ENCODE results near the gene SLC25A29.

Gene SLC25A29

DNA sequence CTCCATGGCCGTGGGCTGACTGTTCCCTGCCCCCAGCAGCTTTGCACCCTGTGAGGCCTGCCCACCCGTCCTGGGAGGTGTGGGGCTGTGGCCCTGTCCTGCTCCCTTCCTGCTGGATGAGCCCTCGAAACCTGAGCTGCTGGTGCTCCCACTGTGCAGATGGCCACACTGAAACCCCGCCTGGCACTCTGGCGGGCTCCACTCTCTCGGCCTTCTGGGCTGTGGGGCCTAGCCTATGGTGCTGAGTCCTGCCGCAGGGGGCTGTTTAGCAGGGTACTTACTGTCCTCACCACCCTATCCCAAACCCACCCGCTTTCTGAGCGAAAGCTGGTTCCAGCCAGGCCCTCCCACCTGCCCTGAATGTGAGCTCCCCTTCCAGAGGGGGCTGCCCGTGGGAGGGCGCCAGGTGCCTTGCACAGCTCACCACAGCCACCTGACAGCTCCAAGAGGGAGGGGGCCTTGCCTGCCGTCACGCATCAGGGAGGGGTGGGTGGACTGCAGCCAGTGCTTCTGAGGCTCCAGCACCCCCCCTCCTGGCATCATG, 24.2 kb upstream of the SLC25A29 start:
- DNase-seq = no peak

DNA sequence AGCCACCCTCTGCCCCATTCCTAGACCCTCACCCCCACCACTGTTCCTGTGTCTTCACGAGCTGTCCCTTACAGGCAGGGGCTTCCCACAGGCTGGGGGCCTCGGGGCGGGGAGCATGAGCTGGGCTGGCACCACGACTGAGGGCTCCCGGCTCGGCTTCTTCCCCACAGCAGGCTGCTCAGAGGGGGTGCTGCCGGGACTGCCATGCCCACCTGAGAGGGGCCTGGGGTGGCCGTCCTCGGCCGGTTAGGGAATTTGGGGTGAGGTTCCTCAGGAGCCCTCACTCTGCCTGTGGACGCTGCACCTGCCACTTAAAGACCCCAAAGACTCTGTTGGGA, 23.7 kb upstream of the SLC25A29 start:
- no peak for DNase-seq

DNA sequence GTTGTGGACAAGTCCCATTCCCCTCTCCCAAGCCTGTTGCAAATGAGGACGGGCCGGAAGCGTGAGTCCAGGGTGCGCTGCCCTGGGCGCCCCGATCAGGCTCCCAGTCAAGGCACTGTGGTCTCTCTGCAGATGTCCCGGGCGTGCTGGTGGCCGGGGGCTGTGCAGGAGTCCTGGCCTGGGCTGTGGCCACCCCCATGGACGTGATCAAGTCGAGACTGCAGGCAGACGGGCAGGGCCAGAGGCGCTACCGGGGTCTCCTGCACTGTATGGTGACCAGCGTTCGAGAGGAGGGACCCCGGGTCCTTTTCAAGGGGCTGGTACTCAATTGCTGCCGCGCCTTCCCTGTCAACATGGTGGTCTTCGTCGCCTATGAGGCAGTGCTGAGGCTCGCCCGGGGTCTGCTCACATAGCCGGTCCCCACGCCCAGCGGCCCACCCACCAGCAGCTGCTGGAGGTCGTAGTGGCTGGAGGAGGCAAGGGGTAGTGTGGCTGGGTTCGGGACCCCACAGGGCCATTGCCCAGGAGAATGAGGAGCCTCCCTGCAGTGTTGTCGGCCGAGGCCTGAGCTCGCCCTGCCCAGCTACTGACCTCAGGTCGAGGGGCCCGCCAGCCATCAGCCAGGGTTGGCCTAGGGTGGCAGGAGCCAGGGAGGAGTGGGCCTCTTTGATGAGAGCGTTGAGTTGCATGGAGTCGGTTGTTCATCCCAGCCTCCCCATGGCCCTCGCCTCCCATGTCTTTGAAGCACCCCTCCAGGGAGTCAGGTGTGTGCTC, 23.2 kb upstream of the SLC25A29 start:
- no peak for DNase-seq

DNA sequence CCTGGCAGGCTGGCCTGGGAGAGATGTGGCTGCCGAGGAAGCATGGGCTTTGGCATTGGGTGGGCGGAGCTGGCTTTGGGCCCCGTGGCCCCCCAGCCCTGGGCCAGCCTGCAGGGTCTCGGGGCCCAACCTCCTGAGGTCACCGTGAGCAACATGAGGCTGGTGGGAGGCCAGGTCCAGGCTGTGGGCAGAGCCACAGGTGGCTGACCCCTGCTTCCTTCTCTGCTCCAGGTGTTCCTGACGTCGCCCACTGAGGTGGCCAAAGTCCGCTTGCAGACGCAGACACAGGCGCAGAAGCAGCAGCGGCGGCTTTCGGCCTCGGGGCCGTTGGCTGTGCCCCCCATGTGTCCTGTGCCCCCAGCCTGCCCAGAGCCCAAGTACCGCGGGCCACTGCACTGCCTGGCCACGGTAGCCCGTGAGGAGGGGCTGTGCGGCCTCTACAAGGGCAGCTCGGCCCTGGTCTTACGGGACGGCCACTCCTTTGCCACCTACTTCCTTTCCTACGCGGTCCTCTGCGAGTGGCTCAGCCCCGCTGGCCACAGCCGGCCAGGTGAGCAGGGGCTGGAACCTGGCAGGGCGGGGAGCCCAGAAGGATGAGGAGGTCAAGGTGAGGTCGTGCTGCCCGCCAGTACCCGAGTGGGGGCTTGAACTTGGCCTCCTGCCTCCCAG, 22.4 kb upstream of the SLC25A29 start:
- DNase-seq = no peak

DNA sequence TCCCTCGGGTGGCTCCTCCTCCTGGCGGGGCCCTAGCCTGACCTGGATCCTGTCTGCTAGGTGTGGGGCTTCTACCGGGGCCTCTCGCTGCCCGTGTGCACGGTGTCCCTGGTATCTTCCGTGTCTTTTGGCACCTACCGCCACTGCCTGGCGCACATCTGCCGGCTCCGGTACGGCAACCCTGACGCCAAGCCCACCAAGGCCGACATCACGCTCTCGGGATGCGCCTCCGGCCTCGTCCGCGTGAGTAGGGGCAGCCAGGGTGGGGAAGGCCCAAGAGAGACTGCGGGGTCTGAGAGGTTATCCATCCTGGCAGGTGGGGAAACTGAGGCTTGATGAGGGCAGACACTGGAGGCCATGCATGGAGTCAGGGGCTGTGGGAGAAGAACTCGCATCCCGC, 20.9 kb upstream of the SLC25A29 start:
- DNase-seq = no peak

DNA sequence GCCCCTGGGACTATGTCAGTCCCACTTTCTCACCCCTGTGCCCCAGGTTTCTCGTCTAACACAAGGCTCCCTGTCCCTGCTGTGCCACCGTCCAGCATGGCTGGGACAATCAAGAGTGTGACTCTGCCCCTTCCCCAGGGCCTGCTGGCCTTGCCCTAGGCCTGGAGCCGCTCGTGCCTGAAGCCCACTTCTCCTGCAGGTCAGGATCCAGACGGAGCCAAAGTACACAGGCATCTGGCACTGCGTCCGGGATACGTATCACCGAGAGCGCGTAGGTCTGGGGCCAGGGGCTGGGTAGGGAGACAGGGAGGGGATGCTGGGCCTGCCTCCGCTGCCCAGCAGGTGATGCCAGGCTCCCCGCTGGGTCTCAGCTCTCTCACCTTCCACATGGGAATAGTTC, 19.7 kb upstream of the SLC25A29 start:
- DNase-seq = no peak

DNA sequence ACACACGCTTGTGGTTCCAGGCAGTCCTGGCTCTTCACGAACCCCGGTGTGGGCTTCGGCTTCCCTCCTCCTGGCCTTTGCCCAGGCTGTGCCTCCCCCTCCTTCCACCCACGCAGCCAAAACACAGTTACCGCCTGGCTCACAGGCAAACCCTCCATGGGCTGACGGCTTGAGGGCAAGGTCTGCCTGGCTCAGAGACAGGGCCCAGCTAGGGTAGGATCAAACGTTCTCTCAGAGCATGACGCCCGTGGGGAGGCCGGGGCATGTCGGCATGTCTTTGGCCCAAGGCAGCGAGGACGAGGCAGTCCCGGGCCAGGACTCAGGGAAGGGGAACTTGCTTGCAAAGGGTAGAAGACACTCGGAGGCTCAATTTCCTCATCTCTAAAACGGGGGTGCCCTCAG, 19.0 kb upstream of the SLC25A29 start:
- DNase-seq = no peak

DNA sequence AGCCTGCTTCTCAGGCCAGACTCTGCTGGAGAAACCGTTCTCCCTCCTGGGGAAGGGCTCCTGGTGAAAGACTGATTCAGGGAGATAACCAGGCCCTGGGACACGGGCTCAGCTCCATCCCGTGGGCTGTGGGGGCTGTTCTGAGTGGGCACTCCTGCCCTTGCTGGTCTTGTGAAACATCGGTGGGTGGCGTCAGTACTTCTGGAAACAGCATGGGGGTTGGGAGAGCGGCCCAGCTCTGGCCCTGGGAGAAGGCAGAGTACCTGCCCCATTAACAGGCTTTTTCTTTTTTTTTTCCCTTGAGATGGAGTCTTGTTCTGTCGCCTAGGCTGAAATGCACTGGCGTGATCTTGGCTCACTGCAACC, 17.7 kb upstream of the SLC25A29 start:
- no peak for DNase-seq

DNA sequence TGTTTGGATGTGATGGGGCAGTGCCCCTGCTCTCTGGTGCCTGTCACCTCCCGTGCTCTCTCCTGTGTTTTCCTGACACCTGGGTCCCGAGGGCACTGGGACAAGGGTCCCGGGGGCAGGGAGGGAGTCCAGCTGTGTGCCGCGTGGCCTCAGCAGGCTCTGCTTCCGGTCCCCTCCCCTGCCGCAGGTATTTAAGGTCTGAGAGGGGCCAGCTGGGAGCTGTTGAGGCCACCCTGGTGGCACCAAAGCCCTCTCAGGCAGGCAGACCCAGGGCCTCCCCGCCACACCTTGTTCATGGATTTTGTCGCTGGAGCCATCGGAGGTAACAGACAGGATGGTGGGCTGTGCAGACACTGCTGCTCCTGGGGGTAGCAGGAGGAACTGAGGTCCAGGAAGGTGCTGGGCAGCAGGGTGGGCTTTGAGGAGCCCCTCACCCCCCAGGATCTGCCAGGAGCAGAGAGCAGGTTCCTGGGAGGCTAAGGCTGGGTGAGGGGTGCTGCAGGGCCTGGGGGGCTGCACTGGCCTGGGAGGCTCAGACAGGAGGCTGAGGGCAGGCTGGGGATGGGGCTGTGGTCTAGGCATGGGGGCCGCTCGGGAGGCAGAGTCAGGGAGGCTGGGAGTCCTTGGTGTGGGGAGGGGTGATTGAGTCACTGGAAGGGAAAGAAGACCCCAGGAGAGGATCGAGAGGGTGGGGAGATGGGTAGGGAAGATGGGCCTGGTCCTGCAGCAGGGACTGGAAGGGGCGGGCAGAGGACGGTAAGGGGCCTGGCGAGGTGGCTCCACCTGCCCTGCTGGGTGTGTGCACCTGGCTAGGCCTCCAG, 17.1 kb upstream of the SLC25A29 start, which contains the start of gene SLC25A47:
Gene SLC25A47, plus strand, starts transcription at position 219 of the 821 bp plus-strand sequence. Its CDS starts 76 bp downstream, at position 295.
- DNase-seq = no peak

DNA sequence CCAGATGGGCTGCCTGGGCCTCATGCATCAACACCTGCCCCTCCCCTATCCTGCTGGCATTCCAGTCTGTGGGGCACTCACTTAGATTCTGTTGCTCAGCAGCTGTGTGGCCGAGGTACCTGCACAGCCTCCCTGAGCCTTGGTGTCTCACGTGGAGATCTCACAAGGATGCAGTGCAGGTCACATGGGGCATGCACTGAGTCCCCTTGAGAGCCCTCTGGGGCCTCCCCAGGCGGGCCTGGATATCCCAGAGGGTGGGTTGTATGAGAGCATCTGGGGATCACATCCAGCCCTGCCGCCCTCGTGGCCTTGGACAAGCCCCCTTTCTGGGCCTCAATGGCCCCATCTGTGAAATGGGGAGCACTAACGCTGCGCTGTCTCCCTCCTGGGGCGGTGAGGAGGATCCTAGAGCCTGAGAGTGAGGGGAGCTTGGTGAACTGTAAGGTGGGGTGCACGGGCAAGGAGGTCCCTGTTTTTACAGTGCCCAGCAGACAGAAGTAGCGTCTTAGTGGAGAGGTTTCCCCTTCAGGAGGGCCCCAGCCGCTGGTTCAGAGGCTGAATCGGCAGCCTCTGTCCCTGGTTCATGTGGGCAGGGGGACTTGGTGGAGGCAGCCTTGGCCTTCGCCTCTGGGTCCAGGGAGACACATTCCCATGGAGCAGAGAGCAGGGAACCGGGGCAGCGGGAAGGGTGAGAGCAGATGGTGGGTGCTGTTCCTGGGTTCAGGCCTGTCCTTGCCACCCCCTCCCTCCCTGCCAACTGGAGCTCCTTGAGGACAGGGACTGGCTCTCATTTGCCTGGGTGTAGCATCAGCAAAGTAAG, 16.1 kb upstream of the SLC25A29 start:
- no peak for DNase-seq

DNA sequence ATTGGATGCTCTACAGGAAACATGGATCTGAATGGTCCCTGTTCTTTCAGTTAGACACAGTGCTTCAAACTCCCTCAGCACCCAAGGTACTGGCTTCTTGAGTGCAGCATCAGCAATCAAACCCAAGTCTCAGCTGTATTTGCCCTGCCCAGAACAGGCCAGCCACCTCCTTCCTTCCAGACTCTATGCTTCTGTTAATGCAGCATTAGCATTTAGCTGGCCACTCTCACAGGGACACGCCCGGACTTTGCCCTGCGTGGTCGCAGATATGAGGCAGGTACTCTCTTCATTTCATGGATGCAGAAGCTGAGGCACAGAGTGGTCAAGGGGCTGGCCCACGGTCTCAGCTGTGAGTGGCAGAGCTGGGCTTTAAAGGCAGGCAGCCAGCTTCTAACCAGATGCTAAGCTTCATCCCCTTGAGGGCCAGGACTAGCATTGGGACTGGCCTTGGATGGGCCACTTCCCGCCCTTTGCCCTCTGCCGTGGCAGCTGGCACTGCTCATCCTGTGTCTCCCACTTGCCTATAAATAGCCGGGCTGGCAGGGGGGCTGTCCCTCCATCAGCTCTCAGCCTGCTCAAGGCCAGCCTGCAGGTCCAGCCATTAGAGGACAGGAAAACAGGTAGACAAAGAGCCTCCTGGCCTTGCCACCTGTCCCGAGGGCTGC, 15.4 kb upstream of the SLC25A29 start:
- no peak for DNase-seq

DNA sequence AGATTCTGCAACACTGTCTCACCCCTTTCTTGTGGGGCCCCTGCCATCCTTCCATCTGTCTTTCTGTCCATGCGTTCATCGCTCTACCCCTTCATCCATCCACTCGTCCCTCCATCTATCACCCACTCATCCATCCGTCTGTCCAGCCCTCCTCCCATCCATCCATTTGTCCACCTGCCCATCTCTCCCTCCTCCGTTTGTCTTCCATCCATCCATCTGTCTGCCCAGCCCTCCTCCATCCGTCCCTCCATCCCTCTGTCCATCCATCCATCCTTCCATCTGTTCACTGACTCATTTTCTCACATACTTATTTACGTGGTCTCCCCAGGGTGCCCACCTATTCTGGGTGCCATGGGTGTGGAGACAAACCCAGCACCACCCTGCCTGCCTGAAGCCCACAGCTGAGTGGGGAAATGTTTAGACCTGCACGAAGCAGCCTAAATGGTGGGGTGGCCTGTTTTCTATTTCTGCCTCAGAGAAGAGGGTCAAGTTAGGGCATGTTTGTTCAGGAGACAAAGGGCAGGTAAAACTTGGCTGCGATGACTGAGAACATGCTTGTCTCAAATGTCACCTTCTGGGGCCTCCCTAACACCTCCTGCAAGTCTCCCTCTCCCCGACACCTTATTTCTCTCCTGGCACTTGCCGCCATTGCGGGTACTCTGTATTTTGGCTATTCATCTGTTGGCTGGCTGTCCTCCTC, 14.1 kb upstream of the SLC25A29 start:
- no peak for DNase-seq

DNA sequence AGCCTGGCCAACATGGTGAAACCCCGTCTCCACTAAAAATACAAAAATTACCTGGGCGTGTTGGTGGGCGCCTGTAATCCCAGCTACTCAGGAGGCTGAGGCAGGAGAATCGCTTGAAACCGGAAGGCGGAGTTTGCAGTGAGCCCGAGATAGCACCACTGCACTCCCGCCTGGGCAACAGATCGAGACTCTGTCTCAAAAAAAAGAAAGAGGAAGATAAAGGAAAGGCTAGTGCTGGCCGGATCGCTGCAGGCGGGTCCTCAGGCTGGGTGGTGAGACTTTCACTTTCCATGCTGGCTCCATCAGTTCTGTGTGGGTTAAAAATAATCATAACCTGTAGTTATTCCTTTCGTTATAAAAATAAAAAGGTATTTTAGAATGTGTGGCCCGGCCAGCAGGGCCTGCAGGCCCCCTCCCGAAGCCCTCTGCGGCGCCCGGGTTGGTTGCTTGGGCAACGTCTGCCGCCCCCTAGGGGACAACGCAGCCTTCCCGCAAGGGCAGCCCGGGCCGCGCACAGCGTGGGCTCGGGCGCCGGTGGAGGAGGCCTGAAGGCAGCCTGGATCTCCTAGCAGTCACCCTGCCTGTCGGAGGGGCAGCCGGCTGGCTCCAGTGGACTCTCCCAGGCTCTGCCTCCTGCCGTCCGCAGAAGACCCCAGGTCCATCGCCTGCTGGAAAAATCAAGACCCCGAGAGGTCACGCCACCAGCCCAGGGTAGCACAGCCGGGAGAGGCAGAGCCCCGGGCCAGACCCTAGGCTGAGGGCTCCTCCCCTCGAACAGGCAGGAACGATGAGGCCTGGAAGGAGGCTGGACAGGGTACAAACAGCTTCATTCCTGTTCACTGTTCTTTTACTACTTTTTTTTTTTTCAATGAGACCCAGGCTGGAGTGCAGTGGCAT, 11.9 kb upstream of the SLC25A29 start:
- DNase-seq = no peak

DNA sequence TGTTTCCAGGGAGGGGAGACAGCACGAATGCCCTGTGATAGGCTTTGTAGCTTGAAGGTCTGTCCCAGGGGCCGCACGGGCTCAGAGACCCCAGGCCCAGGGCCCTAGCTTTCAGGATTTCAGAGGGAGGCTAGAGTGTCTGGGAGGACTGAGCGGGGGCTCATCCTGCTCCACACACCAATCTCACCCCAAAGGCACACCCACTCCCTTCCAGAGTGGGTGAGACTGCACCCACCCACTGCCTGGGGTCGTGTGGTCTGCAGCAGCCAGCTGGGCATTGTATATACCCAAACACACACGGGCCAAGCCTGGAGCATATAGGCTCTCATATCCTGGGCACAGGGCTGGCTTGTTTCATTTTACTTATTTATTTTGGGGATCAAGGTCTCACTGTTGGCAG, 11.1 kb upstream of the SLC25A29 start:
- DNase-seq = no peak

DNA sequence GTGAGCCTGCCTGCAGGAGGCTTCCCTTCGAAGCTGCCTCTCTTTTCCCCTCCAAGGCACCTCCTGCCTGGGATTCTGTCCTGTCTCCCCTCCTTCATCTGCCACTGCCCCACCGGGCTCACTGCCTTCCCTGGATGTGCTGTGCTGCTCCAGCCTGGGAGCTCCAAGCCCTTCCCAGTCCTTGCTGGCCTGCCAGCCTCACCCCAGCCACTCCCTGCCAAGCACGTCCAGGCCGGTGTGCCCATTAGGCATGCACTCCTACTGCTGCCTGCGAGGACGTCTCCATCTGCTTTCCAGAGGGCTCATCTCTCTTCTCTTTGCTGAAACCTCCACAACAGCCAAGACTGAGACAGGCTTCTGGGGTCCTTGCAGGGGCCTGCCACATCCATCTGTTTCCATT, 8.5 kb upstream of the SLC25A29 start:
- no peak for DNase-seq

DNA sequence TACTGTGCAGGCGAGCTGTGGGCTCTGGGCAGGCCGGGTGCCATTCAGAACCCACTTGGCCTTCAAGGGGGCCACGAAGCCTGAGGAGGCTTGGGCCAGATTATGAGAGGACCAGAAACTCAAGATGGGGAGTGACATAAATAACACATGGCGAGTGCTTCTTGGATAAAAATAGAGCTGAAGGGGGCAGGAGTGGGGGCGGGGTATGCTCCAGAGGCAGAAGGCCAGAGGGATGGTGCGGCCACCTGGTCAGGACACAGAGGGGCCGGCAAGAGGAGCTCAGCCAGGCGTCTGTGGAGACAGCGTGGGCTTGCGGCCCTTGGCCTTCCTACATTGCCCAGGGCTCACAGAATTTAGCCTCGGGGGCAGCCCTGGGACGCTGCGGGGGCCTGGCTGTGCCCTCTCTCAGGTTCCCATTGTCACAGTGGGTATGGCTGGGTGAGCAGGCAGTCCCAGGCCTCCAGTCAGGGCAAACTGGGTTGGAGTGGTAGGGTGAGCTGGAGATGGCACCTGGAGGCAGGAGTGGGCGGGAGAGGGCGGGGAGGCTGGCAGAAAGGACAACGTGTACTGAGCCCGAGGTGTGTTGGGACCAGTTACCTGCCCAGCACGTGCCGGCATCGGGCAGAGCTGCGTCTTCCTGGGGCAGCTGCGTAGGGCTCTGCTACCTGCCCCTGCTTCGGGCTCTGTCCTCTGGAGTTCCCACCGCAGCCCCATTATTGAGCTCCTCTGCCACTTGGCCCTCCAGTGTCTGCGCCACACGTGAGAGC, 7.4 kb upstream of the SLC25A29 start:
- DNase-seq = no peak

DNA sequence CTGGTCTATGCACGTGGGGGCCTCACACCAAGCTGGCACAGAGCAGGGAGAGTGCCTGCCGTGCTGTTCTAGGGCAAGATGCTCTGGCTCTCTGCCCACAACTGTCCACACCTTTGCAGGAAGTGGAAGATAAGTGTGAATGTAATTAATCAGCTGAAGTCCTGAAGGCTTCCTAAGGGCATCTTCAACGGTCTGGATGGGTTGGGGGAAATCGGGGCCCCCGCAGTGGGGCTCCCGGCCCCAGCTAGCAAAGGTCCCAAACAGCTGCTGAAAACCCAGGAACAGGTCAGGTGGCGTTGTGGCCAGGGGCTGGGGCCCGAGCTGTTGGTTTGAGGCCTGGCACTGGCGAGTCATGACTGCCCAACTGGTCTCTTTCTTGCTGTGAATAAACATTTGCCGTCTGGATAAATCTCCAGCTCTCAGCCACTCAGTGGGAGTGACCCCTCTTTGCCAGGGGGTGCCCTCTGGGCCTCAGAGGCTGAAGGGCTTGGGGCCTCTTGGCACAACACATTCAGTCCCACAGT, 6.7 kb upstream of the SLC25A29 start:
- no peak for DNase-seq

DNA sequence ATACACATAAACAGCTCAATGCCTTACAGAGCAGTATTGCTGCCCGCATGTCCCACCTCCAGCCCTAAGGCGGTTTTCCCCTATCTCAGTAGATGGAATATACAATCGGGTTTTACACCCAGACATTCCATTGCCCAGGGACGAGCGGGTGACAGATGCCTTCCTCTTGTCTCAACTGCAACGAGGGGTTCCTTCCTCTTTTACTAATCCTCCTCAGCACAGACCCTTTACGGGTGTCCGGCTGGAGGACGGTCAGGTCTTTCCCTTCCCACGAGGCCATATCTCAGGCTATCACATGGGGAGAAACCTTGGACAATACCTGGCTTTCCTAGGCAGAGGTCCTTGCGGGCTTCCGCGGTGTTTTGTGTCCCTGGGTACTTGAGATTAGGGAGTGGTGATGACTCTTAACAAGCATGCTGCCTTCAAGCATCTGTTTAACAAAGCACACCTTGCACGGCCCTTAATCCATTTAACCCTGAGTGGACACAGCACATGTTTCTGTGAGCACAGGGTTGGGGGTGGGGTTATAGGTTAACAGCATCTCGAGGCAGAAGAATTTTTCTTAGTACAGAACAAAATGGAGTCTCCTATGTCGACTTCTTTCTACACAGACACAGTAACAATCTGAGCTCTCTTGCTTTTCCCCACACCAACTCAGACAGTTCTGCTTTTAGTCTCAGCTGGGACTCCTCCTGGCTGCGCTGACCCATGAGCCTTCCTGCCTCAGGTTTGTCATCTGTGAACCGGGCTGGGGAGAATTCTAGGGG, 6.0 kb upstream of the SLC25A29 start:
- peak; percentile 62 for DNase-seq

Measured in NCI-H82 (cell line).